Measurements from ENCODE around the gene CR1. TPM values are rescaled to one million over a fixed set of nuclear protein-coding genes. Genes with fewer than 3 reads are reported as not detected.
"Not testable (repeated sequence)": the region's sequence is repeated elsewhere in the genome, so short reads cannot be mapped to it uniquely, and the experiment has no call there.

The CR1 gene
- total RNA-seq, 1 donor from 2014 or later, result not detected

GRCh38 chr1:207669528-207670009, 173.6 kb downstream of the CR1 start:
- FAIRE-seq (no peak), DNase-seq (ENCODE audit: low read depth) (no peak)
- Histone ChIP-seq H3K27me3 (ENCODE audit: control insufficient read depth, insufficient read depth, low read length) (peaks cover 17% of the 10 kb centered on the region), H3K4me3 (ENCODE audit: low read depth, low read length) (no peak overlapping the region), H3K36me3 (ENCODE audit: control insufficient read depth, insufficient read depth, low read length) (no peaks in the 10 kb centered on the region)
- no peak for TF ChIP-seq CTCF (IDR thresholded peaks at IDR 0.05; ENCODE audit: insufficient read depth, low read length, severe bottlenecking)

GRCh38 chr1:207670192-207670591, 174.2 kb downstream of the CR1 start:
- FAIRE-seq (no peak), DNase-seq (ENCODE audit: low read depth) (no peak)
- no peak overlapping the region for H3K4me3 ChIP-seq (ENCODE audit: low read depth, low read length)
- H3K27me3 ChIP-seq (ENCODE audit: control insufficient read depth, insufficient read depth, low read length), result peaks cover 17% of the 10 kb centered on the region
- TF ChIP-seq CTCF (IDR thresholded peaks at IDR 0.05; ENCODE audit: insufficient read depth, low read length, severe bottlenecking), result no peak
- no peaks in the 10 kb centered on the region for H3K36me3 ChIP-seq (ENCODE audit: control insufficient read depth, insufficient read depth, low read length)

GRCh38 chr1:207670997-207671396, 175.0 kb downstream of the CR1 start:
- Histone ChIP-seq H3K36me3 (ENCODE audit: control insufficient read depth, insufficient read depth, low read length) (no peaks in the 10 kb centered on the region), H3K27me3 (ENCODE audit: control insufficient read depth, insufficient read depth, low read length) (peaks cover 17% of the 10 kb centered on the region), H3K4me3 (ENCODE audit: low read depth, low read length) (no peak overlapping the region)
- FAIRE-seq, result no peak
- DNase-seq (ENCODE audit: low read depth), result peak; percentile 39
- no peak for TF ChIP-seq CTCF (IDR thresholded peaks at IDR 0.05; ENCODE audit: insufficient read depth, low read length, severe bottlenecking)

- H3K36me3 ChIP-seq (ENCODE audit: control insufficient read depth, insufficient read depth, low read length), result no peaks in the 10 kb centered on the region
- TF ChIP-seq CTCF (IDR thresholded peaks at IDR 0.05; ENCODE audit: insufficient read depth, low read length, severe bottlenecking), result peak; percentile 68
- peak; percentile 69 for DNase-seq (ENCODE audit: low read depth)
- no peak for FAIRE-seq
- H3K27me3 ChIP-seq (ENCODE audit: control insufficient read depth, insufficient read depth, low read length), result peaks cover 15% of the 10 kb centered on the region
- no peak overlapping the region for H3K4me3 ChIP-seq (ENCODE audit: low read depth, low read length)
Measured at GRCh38 chr1:207672522-207673130, 176.7 kb downstream of the CR1 start.

GRCh38 chr1:207673399-207673798, 177.4 kb downstream of the CR1 start:
- DNase-seq (ENCODE audit: low read depth) (peak; percentile 15), FAIRE-seq (no peak)
- Histone ChIP-seq H3K4me3 (ENCODE audit: low read depth, low read length) (no peak overlapping the region), H3K36me3 (ENCODE audit: control insufficient read depth, insufficient read depth, low read length) (no peaks in the 10 kb centered on the region), H3K27me3 (ENCODE audit: control insufficient read depth, insufficient read depth, low read length) (peaks cover 15% of the 10 kb centered on the region)
- TF ChIP-seq CTCF (IDR thresholded peaks at IDR 0.05; ENCODE audit: insufficient read depth, low read length, severe bottlenecking), result no peak

GRCh38 chr1:207676153-207676552, 180.2 kb downstream of the CR1 start:
- no peak for FAIRE-seq
- no peak overlapping the region for H3K4me3 ChIP-seq (ENCODE audit: low read depth, low read length)
- no peak for TF ChIP-seq CTCF (IDR thresholded peaks at IDR 0.05; ENCODE audit: insufficient read depth, low read length, severe bottlenecking)
- DNase-seq (ENCODE audit: low read depth), result no peak
- no peaks in the 10 kb centered on the region for H3K36me3 ChIP-seq (ENCODE audit: control insufficient read depth, insufficient read depth, low read length)
- no peaks in the 10 kb centered on the region for H3K27me3 ChIP-seq (ENCODE audit: control insufficient read depth, insufficient read depth, low read length)

GRCh38 chr1:207680590-207681388, 184.8 kb downstream of the CR1 start:
- peak; percentile 58 for FAIRE-seq
- H3K4me3 ChIP-seq (ENCODE audit: low read depth, low read length); H3K36me3 ChIP-seq (ENCODE audit: control insufficient read depth, insufficient read depth, low read length); H3K27me3 ChIP-seq (ENCODE audit: control insufficient read depth, insufficient read depth, low read length): not testable (repeated sequence)
- peak; percentile 50 for DNase-seq (ENCODE audit: low read depth)

- H3K27me3 ChIP-seq (ENCODE audit: control insufficient read depth, insufficient read depth, low read length); H3K4me3 ChIP-seq (ENCODE audit: low read depth, low read length); H3K36me3 ChIP-seq (ENCODE audit: control insufficient read depth, insufficient read depth, low read length); FAIRE-seq; DNase-seq (ENCODE audit: low read depth): not testable (repeated sequence)
Measured at GRCh38 chr1:207682872-207683434, 187.0 kb downstream of the CR1 start.

Measured in bronchial epithelial cell (primary cell).